ENCODE measurements around the gene RPL11.

Gene RPL11

GRCh38 chr1:23719162-23719820 is 27.7 kb downstream of the RPL11 start:
- no peak overlapping the region for H3K4me3 ChIP-seq (replicated peaks; ENCODE audit: insufficient read depth, low read length)
- H3K27ac ChIP-seq (replicated peaks): no peak overlapping the region
- TF ChIP-seq GABPA (IDR thresholded peaks at IDR 0.05; ENCODE audit: low read depth) (no peak), REST (IDR thresholded peaks at IDR 0.05; ENCODE audit: insufficient replicate concordance, low read depth) (no peak), POLR2AphosphoS5 (IDR thresholded peaks at IDR 0.05; ENCODE audit: low read depth) (no peak), SPI1 (IDR thresholded peaks at IDR 0.05; ENCODE audit: borderline replicate concordance, low read depth) (no peak), CTCF (IDR thresholded peaks at IDR 0.05; ENCODE audit: insufficient read depth, low read length) (no peak)
- H3K27me3 ChIP-seq (ENCODE audit: insufficient read depth, poor library complexity, severe bottlenecking): no peaks in the 10 kb centered on the region
- DNase-seq (ENCODE audit: low read depth in 1 of 2, low spot score in 1 of 2): no peak

- no peak overlapping the region for H3K27ac ChIP-seq (replicated peaks)
- no peak overlapping the region for H3K4me3 ChIP-seq (replicated peaks; ENCODE audit: insufficient read depth, low read length)
- no peaks in the 10 kb centered on the region for H3K27me3 ChIP-seq (ENCODE audit: insufficient read depth, poor library complexity, severe bottlenecking)
- TF ChIP-seq POLR2AphosphoS5 (IDR thresholded peaks at IDR 0.05; ENCODE audit: low read depth) (no peak), REST (IDR thresholded peaks at IDR 0.05; ENCODE audit: insufficient replicate concordance, low read depth) (no peak)
- DNase-seq (ENCODE audit: low read depth in 1 of 2, low spot score in 1 of 2): no peak
Measured at GRCh38 chr1:23720256-23720995, 28.8 kb downstream of the RPL11 start.

- no peak overlapping the region for H3K27ac ChIP-seq (replicated peaks)
- H3K4me3 ChIP-seq (replicated peaks; ENCODE audit: insufficient read depth, low read length): no peak overlapping the region
- DNase-seq (ENCODE audit: low read depth in 1 of 2, low spot score in 1 of 2): no peak
- no peak for TF ChIP-seq CTCF (IDR thresholded peaks at IDR 0.05; ENCODE audit: insufficient read depth, low read length)
- TF ChIP-seq SPI1 (IDR thresholded peaks at IDR 0.05; ENCODE audit: borderline replicate concordance, low read depth): no peak
- TF ChIP-seq GABPA (IDR thresholded peaks at IDR 0.05; ENCODE audit: low read depth): no peak
- no peak for TF ChIP-seq POLR2AphosphoS5 (IDR thresholded peaks at IDR 0.05; ENCODE audit: low read depth)
- no peak for TF ChIP-seq REST (IDR thresholded peaks at IDR 0.05; ENCODE audit: insufficient replicate concordance, low read depth)
- H3K27me3 ChIP-seq (ENCODE audit: insufficient read depth, poor library complexity, severe bottlenecking): no peaks in the 10 kb centered on the region
Measured at GRCh38 chr1:23722652-23723051, 31.0 kb downstream of the RPL11 start.

Data from HL-60 (cell line).